ENCODE measurements around the gene C22orf42.
"Not testable (repeated sequence)": the region's sequence is repeated elsewhere in the genome, so short reads cannot be mapped to it uniquely, and the experiment has no call there.

The C22orf42 gene

GRCh38 chr22:32183625-32184024 is 24.5 kb upstream of the C22orf42 start:
- DNase-seq, result no peak

GRCh38 chr22:32181043-32181442 is 21.9 kb upstream of the C22orf42 start:
- no peak for DNase-seq

- DNase-seq, result peak in 1 of 2 experiments; percentile 21
Measured at GRCh38 chr22:32177221-32177765, 18.2 kb upstream of the C22orf42 start.

GRCh38 chr22:32175683-32176644 is 16.9 kb upstream of the C22orf42 start:
- no peak for DNase-seq

GRCh38 chr22:32175115-32175514 is 16.0 kb upstream of the C22orf42 start:
- no peak for DNase-seq

- no peak for DNase-seq
Measured at GRCh38 chr22:32165681-32166080, 6.6 kb upstream of the C22orf42 start.

GRCh38 chr22:32164075-32164860 is 5.2 kb upstream of the C22orf42 start:
- peak in 1 of 2 experiments; percentile 4 for DNase-seq

GRCh38 chr22:32160411-32160810 is 1.3 kb upstream of the C22orf42 start:
- not testable (repeated sequence) for DNase-seq

- DNase-seq, result not testable (repeated sequence)
Measured at GRCh38 chr22:32157632-32158031, 1.5 kb downstream of the C22orf42 start.

- DNase-seq, result not testable (repeated sequence)
Measured at GRCh38 chr22:32154727-32155126, 4.4 kb downstream of the C22orf42 start.

GRCh38 chr22:32151641-32152040 is 7.5 kb downstream of the C22orf42 start:
- peak; percentile 39 to 51 for DNase-seq

GRCh38 chr22:32150647-32151046 is 8.5 kb downstream of the C22orf42 start:
- peak; percentile 9 to 16 for DNase-seq

GRCh38 chr22:32148372-32148771 is 10.7 kb downstream of the C22orf42 start:
- DNase-seq, result not testable (repeated sequence)

GRCh38 chr22:32147128-32147527 is 12.0 kb downstream of the C22orf42 start:
- DNase-seq, result not testable (repeated sequence)

- peak; percentile 95 to 98 for DNase-seq
Measured at GRCh38 chr22:32144496-32145274, 14.4 kb downstream of the C22orf42 start.

- no peak for DNase-seq
Measured at GRCh38 chr22:32142600-32142999, 16.5 kb downstream of the C22orf42 start.

GRCh38 chr22:32140688-32141087 is 18.4 kb downstream of the C22orf42 start:
- not testable (repeated sequence) for DNase-seq

GRCh38 chr22:32138576-32138975 is 20.5 kb downstream of the C22orf42 start:
- DNase-seq, result not testable (repeated sequence)

- peak; percentile 10 to 17 for DNase-seq
Measured at GRCh38 chr22:32137731-32138324, 21.3 kb downstream of the C22orf42 start.

GRCh38 chr22:32136881-32137280 is 22.2 kb downstream of the C22orf42 start:
- DNase-seq, result not testable (repeated sequence)

- not testable (repeated sequence) for DNase-seq
Measured at GRCh38 chr22:32135958-32136357, 23.1 kb downstream of the C22orf42 start.

- not testable (repeated sequence) for DNase-seq
Measured at GRCh38 chr22:32134796-32135195, 24.3 kb downstream of the C22orf42 start.
